Panc1 (cell line): ENCODE data around the gene SLC7A14.

Experiments
- POLR2AphosphoS5 ChIP-seq: IDR thresholded peaks from 2 replicates; pipeline ENCODE4 v1.6.1; 2012; ENCODE audit warnings: mild to moderate bottlenecking, low read depth, low read length, moderate library complexity
- TCF7L2 ChIP-seq: IDR thresholded peaks from 2 replicates; pipeline ENCODE4 v1.6.1; 2011; ENCODE audit warnings: mild to moderate bottlenecking, low read depth, low read length, inconsistent platforms
- TF ChIP-seq, protein P1 (sequence below): fragments of 450-650 bp; IDR thresholded peaks from 2 replicates; pipeline ENCODE4 v1.5.1; 2017; ENCODE audit warnings: mild to moderate bottlenecking
- TF ChIP-seq, protein P2 (sequence below), 2 experiments: IDR thresholded peaks; 2 replicates each; pipeline ENCODE4 v1.6.1; 2011 to 2012; ENCODE audit warnings: low read depth in 2 of 2, control low read depth in 1 of 2, low read length in 1 of 2, mild to moderate bottlenecking in 1 of 2, moderate library complexity in 1 of 2; ENCODE audit not compliant: insufficient read depth in 1 of 2

DNA sequence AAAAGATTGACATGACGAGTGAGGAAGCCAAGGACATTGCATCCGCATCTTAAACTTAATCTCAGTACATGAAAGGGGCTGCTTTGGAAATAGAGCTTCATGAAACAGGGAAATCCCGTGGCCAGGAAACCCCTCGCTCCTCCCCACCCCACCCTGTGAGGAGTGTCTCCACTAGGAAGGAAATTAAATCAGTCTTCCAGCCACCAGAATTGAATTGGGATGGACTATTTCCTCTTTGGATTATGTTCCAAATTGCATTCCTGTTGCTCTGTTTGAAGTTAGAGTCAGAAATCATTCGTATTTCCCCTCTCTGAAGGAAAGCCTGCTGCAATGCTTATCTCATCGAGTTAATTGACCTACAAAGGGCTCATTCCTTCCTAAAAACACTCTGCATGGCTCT is 131.4 kb downstream of the SLC7A14 start:
- TF ChIP-seq, protein P1, sequence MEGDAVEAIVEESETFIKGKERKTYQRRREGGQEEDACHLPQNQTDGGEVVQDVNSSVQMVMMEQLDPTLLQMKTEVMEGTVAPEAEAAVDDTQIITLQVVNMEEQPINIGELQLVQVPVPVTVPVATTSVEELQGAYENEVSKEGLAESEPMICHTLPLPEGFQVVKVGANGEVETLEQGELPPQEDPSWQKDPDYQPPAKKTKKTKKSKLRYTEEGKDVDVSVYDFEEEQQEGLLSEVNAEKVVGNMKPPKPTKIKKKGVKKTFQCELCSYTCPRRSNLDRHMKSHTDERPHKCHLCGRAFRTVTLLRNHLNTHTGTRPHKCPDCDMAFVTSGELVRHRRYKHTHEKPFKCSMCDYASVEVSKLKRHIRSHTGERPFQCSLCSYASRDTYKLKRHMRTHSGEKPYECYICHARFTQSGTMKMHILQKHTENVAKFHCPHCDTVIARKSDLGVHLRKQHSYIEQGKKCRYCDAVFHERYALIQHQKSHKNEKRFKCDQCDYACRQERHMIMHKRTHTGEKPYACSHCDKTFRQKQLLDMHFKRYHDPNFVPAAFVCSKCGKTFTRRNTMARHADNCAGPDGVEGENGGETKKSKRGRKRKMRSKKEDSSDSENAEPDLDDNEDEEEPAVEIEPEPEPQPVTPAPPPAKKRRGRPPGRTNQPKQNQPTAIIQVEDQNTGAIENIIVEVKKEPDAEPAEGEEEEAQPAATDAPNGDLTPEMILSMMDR = no peak
- TF ChIP-seq POLR2AphosphoS5 (no peak), TCF7L2 (no peak)
- TF ChIP-seq, protein P2, sequence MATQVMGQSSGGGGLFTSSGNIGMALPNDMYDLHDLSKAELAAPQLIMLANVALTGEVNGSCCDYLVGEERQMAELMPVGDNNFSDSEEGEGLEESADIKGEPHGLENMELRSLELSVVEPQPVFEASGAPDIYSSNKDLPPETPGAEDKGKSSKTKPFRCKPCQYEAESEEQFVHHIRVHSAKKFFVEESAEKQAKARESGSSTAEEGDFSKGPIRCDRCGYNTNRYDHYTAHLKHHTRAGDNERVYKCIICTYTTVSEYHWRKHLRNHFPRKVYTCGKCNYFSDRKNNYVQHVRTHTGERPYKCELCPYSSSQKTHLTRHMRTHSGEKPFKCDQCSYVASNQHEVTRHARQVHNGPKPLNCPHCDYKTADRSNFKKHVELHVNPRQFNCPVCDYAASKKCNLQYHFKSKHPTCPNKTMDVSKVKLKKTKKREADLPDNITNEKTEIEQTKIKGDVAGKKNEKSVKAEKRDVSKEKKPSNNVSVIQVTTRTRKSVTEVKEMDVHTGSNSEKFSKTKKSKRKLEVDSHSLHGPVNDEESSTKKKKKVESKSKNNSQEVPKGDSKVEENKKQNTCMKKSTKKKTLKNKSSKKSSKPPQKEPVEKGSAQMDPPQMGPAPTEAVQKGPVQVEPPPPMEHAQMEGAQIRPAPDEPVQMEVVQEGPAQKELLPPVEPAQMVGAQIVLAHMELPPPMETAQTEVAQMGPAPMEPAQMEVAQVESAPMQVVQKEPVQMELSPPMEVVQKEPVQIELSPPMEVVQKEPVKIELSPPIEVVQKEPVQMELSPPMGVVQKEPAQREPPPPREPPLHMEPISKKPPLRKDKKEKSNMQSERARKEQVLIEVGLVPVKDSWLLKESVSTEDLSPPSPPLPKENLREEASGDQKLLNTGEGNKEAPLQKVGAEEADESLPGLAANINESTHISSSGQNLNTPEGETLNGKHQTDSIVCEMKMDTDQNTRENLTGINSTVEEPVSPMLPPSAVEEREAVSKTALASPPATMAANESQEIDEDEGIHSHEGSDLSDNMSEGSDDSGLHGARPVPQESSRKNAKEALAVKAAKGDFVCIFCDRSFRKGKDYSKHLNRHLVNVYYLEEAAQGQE (IDR thresholded peaks at IDR 0.05; ENCODE audit: insufficient read depth in 1 of 2, low read depth in 2 of 2, low read length in 1 of 2) = no peak
